C4-2B (cell line): ENCODE data around the gene LRP5.

ENCODE experiments used
- H3K27ac ChIP-seq: fragments of 450-650 bp; 2 replicates; pipeline ENCODE4 v1.5.1; 2017
- ZFX ChIP-seq: fragments of 450-650 bp; IDR thresholded peaks from 2 replicates; pipeline ENCODE4 v1.6.1; 2017
- TF ChIP-seq, protein P1 (sequence below): fragments of 450-650 bp; conservative IDR thresholded peaks from 2 replicates; pipeline ENCODE4 v1.5.1; 2017; ENCODE audit warnings: mild to moderate bottlenecking

The LRP5 gene

GRCh38 chr11:68461575-68461917, 149.2 kb downstream of the LRP5 start:
- peak overlapping the region; percentile 94 for H3K27ac ChIP-seq

DNA sequence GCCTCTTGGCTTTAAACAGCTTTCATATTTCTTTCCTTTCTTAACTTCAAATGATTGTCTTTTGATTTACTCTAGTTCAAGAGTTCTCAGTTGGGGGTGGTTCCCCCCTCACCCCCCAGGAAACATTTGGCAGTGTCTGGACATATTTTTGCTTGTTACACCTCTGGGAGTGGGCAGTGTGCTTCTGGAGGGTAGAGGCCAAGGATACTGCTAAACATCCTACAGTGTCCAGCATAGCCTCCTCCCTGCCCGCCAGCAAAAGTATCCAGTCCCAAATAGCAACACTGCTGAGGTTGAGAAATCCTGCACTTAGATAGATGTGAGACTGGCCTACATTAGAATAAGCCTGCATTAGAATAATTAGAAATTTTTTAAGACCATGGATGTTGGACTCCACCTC, 151.3 kb downstream of the LRP5 start:
- TF ChIP-seq, protein P1, sequence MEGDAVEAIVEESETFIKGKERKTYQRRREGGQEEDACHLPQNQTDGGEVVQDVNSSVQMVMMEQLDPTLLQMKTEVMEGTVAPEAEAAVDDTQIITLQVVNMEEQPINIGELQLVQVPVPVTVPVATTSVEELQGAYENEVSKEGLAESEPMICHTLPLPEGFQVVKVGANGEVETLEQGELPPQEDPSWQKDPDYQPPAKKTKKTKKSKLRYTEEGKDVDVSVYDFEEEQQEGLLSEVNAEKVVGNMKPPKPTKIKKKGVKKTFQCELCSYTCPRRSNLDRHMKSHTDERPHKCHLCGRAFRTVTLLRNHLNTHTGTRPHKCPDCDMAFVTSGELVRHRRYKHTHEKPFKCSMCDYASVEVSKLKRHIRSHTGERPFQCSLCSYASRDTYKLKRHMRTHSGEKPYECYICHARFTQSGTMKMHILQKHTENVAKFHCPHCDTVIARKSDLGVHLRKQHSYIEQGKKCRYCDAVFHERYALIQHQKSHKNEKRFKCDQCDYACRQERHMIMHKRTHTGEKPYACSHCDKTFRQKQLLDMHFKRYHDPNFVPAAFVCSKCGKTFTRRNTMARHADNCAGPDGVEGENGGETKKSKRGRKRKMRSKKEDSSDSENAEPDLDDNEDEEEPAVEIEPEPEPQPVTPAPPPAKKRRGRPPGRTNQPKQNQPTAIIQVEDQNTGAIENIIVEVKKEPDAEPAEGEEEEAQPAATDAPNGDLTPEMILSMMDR: no peak
- no peak for TF ChIP-seq ZFX
- H3K27ac ChIP-seq: no peak overlapping the region

More at GRCh38 chr11:68461575-68461917, 149.2 kb downstream of the LRP5 start:
- TF ChIP-seq ZFX: no peak
- TF ChIP-seq, protein P1: no peak

GRCh38 chr11:68467201-68467834, 154.9 kb downstream of the LRP5 start:
- TF ChIP-seq, protein P1: no peak
- TF ChIP-seq ZFX: no peak
- peak overlapping the region; percentile 9 for H3K27ac ChIP-seq

DNA sequence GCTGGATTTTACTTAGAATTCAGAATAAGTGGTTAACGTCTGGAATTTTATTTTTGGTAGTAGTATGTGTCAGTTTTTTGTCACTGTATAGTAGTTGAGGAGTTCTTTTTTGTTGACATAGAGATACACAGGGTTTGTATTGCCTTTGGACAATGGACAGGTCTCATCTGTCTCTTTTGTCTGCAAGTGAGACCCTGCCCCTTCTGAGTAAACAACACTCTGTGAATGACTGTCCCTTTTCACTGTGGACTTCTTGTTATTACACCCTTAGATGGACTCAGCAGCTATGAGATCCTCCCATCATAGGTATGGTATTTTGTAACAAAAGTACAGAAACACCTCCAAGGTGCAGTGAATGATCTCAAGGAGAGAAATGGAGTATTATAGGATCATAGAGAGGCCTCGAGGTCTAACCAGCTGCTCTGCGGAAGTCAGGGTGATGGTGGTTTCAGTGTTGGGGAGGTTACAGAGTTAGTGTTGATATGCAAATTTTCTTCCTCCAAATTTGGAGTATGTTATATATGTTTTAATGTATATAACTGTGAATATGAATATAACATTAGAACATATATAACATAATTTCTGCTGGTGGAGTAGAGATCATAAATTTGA, 155.9 kb downstream of the LRP5 start:
- H3K27ac ChIP-seq: no peak overlapping the region; the same call in 1 of the 2 replicates
- TF ChIP-seq, protein P1: no peak
- no peak for TF ChIP-seq ZFX

DNA sequence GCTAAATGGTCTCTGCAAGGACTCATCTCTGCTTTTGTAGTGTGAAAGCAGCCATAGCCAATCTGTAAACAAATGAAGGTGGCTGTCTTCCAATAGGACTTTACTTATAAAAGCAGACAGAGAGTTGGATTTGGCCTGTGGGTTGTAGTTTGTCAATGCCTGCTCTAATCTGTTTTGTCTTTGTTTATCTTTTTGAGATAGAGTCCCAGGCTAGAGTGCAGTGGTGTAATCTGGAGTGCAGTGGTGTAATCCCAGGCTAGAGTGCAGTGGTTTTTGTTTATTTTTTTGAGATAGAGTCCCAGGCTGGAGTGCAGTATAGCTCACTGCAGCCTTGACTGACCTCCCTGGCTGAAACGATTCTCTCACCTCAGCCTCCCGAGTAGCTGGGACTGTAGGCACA, 156.7 kb downstream of the LRP5 start:
- H3K27ac ChIP-seq: no peak overlapping the region
- TF ChIP-seq, protein P1: no peak
- no peak for TF ChIP-seq ZFX

- no peak for TF ChIP-seq ZFX
- TF ChIP-seq, protein P1: no peak
- H3K27ac ChIP-seq: no peak overlapping the region
Observed at GRCh38 chr11:68469642-68470041, 157.3 kb downstream of the LRP5 start.

DNA sequence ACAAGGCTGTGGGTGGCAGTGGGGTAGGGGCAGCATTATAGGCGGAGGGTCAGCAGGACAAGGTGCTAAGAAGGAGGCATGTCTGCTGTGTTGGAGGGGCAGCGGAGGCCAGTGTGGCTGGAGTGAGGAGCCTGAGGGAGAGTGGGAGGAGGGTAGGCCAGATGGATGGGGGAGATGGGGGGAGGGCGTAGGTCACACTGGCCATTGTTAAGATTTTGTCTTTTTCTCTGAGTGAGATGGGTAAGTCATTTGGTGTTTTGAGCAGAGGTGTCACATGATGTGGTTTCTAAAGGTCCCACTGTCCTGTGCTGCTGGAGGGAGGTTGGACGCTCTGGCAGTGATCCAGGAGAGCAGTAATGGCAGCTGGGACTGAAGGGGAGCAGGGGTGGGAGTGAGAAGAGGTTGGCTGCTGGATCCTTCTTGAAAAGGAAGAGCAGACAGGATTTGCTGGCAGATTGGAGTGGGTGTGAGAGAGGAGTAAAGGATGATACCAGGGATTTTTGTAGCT, 158.0 kb downstream of the LRP5 start:
- TF ChIP-seq ZFX: no peak
- TF ChIP-seq, protein P1: no peak

More for the DNA sequence above, 158.0 kb downstream of the LRP5 start:
- H3K27ac ChIP-seq: no peak overlapping the region
